ENCODE data around the gene OR1F1. TPM values are rescaled to one million over a fixed set of nuclear protein-coding genes. Genes with fewer than 3 reads are reported as not detected.

Gene OR1F1
- total and polyA plus RNA-seq, 8 donors: not detected

DNA sequence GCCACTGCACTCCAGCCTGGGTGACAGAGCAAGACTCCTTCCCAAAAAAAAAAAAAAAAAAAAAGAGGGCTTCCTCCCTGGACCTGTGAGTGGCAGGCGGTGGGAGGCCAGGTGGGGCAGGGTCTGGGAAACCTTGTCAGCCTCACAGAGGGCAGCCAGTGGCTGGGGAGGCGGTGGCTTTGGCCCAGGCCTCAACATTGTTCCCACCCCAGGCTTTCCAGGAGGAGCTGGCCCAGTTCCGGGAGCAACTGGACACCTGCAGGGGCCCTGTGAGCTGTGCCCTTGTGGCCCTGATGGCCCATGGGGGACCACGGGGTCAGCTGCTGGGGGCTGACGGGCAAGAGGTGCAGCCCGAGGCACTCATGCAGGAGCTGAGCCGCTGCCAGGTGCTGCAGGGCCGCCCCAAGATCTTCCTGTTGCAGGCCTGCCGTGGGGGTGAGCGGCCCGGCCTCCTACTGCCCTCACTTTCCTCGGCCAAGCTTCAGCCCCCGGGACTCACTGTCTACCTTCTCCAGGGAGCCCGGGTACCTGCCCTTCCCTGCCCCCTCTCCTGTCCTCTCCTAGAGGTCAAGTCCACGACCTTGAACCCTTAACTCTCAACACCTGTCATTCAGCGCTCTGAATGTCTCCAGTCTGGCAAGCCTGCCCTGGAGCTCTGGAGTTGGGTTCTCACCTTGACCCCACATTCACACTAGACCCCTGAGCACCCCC lies 40.8 kb upstream of the OR1F1 start:
- intact Hi-C loops (cut with DNase I; ENCODE audit: low total_unique reads): no loop called here
- H3K27me3 ChIP-seq: no peaks in the 10 kb centered on the region
- no peaks in the 10 kb centered on the region for H3K9me3 ChIP-seq
- no peak overlapping the region for H3K4me3 ChIP-seq
- no peak for DNase-seq
- peaks cover 5 to 11% (median 10%) of the 10 kb centered on the region in 4 donors for H3K36me3 ChIP-seq
- H3K4me1 ChIP-seq: peaks cover 22 to 31% (median 25%) of the 10 kb centered on the region in 4 donors
- H3K27ac ChIP-seq: no peak overlapping the region
- TF ChIP-seq EP300 (IDR thresholded peaks at IDR 0.05) (no peak), POLR2AphosphoS5 (IDR thresholded peaks at IDR 0.05) (no peak), POLR2A (IDR thresholded peaks at IDR 0.05) (no peak)
- TF ChIP-seq, protein P1, sequence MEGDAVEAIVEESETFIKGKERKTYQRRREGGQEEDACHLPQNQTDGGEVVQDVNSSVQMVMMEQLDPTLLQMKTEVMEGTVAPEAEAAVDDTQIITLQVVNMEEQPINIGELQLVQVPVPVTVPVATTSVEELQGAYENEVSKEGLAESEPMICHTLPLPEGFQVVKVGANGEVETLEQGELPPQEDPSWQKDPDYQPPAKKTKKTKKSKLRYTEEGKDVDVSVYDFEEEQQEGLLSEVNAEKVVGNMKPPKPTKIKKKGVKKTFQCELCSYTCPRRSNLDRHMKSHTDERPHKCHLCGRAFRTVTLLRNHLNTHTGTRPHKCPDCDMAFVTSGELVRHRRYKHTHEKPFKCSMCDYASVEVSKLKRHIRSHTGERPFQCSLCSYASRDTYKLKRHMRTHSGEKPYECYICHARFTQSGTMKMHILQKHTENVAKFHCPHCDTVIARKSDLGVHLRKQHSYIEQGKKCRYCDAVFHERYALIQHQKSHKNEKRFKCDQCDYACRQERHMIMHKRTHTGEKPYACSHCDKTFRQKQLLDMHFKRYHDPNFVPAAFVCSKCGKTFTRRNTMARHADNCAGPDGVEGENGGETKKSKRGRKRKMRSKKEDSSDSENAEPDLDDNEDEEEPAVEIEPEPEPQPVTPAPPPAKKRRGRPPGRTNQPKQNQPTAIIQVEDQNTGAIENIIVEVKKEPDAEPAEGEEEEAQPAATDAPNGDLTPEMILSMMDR (IDR thresholded peaks at IDR 0.05): no peak
- WGBS, 5 donors: 86 to 93% (median 91%) methylated on average over 11 to 16 of the region's 16 CpGs

DNA sequence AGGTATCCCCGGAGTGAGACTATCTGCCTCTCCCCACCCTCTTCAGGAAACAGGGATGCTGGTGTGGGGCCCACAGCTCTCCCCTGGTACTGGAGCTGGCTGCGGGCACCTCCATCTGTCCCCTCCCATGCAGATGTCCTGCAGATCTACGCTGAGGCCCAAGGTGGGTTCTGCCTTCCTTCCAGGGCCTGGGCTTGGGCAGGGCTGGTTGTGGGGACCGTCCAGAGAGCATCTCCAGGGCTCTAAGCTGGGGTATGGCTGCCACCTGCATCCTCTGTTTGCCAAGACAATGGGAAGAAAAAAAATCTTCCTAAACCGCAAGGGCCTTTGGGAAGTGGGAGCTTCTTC lies 40.3 kb upstream of the OR1F1 start:
- Histone ChIP-seq H3K27me3 (no peaks in the 10 kb centered on the region), H3K27ac (no peak overlapping the region), H3K4me3 (no peak overlapping the region), H3K9me3 (no peaks in the 10 kb centered on the region), H3K4me1 (peaks cover 26 to 36% (median 29%) of the 10 kb centered on the region in 4 donors), H3K36me3 (peaks cover 0 to 6% (median 4%) of the 10 kb centered on the region in 4 donors)
- 91 to 96% (median 93%) methylated on average over 5 of the region's 5 CpGs for WGBS, 5 donors
- intact Hi-C loops (cut with DNase I; ENCODE audit: low total_unique reads): no loop called here
- TF ChIP-seq POLR2A (IDR thresholded peaks at IDR 0.05): no peak
- TF ChIP-seq POLR2AphosphoS5 (IDR thresholded peaks at IDR 0.05): no peak
- TF ChIP-seq, protein P1 (IDR thresholded peaks at IDR 0.05): no peak
- no peak for DNase-seq

DNA sequence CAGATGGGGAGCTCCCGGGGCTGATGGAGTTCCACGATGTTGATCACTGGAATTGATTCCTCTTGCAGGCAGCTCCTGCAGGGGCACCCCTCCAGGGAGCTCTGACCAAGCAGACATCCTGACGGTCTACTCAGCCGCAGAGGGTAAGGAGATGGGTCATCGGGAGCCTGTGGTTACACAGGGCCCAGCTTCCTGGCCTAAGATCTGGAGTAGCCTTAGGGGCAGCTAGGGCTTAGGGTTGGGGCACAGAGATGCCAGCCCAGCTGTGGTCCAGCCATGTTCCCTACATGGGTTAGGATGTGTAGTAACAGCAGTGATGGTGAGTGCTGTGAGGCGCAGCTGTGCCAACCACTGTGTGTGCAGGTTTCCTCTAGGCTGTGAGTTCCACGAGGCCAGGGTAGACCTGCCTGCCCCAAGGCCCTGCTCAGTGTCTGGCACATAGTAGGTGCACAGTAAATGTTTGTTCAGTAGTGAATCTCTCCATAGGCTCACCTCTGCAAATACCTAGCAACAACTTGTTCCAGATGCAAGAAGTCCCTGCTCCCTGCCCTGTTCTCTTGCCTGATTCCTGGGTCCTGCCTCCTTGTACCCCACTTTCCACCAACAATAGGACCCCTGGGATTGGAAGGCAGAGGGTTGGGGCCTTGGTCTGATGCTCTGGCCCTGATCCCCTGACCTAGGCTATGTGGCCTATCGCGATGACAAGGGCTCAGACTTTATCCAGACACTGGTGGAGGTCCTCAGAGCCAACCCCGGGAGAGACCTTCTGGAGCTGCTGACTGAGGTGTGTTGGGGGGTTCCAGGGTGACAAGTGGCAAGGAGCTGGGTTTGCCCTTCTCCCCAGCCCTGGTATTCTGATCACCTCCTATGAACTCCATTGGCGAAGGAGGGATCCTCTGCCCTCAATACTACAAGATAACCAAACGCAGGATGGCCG lies 39.5 kb upstream of the OR1F1 start:
- Histone ChIP-seq H3K27me3 (no peaks in the 10 kb centered on the region), H3K4me3 (no peak overlapping the region), H3K9me3 (no peaks in the 10 kb centered on the region), H3K4me1 (peaks cover 26 to 36% (median 31%) of the 10 kb centered on the region in 4 donors), H3K27ac (no peak overlapping the region), H3K36me3 (no peaks in the 10 kb centered on the region)
- intact Hi-C loops (cut with DNase I; ENCODE audit: low total_unique reads): no loop called here
- WGBS, 5 donors: 90 to 98% (median 94%) methylated on average over 13 of the region's 13 CpGs
- no peak for DNase-seq
- TF ChIP-seq POLR2A (IDR thresholded peaks at IDR 0.05): no peak
- TF ChIP-seq POLR2AphosphoS5 (IDR thresholded peaks at IDR 0.05): no peak
- no peak for TF ChIP-seq EP300 (IDR thresholded peaks at IDR 0.05)
- TF ChIP-seq, protein P1 (IDR thresholded peaks at IDR 0.05): no peak

DNA sequence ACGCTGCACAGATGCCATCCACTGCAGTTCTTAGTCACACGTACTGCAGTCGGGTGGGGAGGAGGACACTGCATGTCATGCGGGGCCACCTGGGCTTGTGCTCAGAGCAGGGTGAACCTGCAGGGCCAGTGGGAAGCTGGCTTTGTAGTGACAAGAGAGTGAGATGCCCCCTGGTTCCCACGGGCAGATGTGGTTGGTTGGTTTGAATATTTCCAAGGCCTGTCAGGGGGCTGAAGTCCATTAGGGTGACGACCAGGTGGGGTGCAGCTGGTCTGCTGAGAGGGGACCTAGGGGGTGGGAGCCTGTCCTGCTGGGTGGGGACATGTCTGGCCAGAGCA lies 38.8 kb upstream of the OR1F1 start:
- Histone ChIP-seq H3K27ac (peak overlapping the region in 4 of 5 donors; percentile 83 to 92 (median 89)), H3K36me3 (no peaks in the 10 kb centered on the region), H3K27me3 (no peaks in the 10 kb centered on the region), H3K4me1 (peaks cover 26 to 36% (median 31%) of the 10 kb centered on the region in 4 donors), H3K9me3 (no peaks in the 10 kb centered on the region), H3K4me3 (peak overlapping the region in 3 of 4 donors; percentile 62 to 79 (median 63))
- intact Hi-C loops (cut with DNase I; ENCODE audit: low total_unique reads): no loop called here
- TF ChIP-seq POLR2AphosphoS5 (IDR thresholded peaks at IDR 0.05) (no peak), POLR2A (IDR thresholded peaks at IDR 0.05) (no peak), EP300 (IDR thresholded peaks at IDR 0.05) (no peak)
- TF ChIP-seq, protein P1 (IDR thresholded peaks at IDR 0.05): no peak
- 85 to 100% (median 95%) methylated on average over 5 to 6 of the region's 6 CpGs for WGBS, 5 donors
- DNase-seq: no peak

All from stomach (tissue), 9 donors.